H1 (cell line): Measurements from ENCODE around the gene SMCHD1. TPM values are rescaled to one million over a fixed set of nuclear protein-coding genes. Genes with fewer than 3 reads are reported as not detected.

Experiments
- JUN ChIP-seq: IDR thresholded peaks from 2 replicates; pipeline ENCODE4 v1.6.1; 2011; ENCODE audit warnings: low read depth, mild to moderate bottlenecking, improper control_type of control experiment, low read length
- SP4 ChIP-seq: IDR thresholded peaks from 2 replicates; pipeline ENCODE4 v1.6.1; 2012; ENCODE audit warnings: low read length, inconsistent platforms
- polyA plus RNA-seq, 7 experiments: library from polyadenylated mRNA; depleted of rRNA in 3 of 7; stranded (reverse) in 5 of 7; unstranded in 2 of 7; fragments of >200 nt in 5 of 7; fragments of 200-250 nt in 2 of 7; gene quantifications; 1 replicate in 5 of 7; 2 replicates in 1 of 7; 4 replicates in 1 of 7; pipeline versions ENCODE4 v1.2.1 to v1.2.3, GENCODE V29; 2011 to 2013; ENCODE audit warnings: missing spikeins in 2 of 7, mixed read lengths in 2 of 7
- total RNA-seq: library from RNA; stranded (reverse); fragmentation: NEBNext Ultra II Directional; extraction: Animal tissue kit (Norgen Biotek cat#: 25700); gene quantifications from 2 replicates; pipeline ENCODE4 v1.2.1, GENCODE V29; 2021

SMCHD1 gene
- total and polyA plus RNA-seq, 2 of the 8 experiments (the other 6 are each of a cell fraction or from before 2014, with no cell fraction given), result 9.3 to 32.0 TPM

DNA sequence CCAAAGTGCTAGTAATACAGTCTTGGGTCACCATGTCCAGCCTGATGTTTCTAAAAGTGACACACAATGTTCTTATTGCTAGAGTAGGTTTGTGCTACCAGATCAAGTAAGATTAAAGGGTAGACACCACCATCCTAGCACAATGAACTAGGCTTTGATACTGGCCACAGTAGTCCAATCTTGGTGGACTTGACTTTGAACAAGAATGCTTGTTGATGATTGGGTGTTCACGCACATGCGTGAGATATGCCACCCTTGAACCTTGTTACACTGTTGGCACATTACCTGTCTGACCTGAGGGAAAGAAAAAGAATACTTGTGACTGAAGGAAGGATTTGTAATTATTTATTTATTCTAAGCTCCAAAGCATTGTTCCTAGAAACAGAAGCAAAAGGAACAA is 119.1 kb downstream of the SMCHD1 start (continued):
- TF ChIP-seq SP4, result no peak
- no peak for TF ChIP-seq JUN
